Measurements from ENCODE around the gene SLC22A13.

Gene SLC22A13

GRCh38 chr3:38327335-38328009, 61.9 kb downstream of the SLC22A13 start:
- no peak overlapping the region for H3K27ac ChIP-seq
- no peak overlapping the region for H3K4me3 ChIP-seq (ENCODE audit: low read depth, low read length)
- H2AFZ ChIP-seq, result no peak overlapping the region
- no peak overlapping the region for H3K9ac ChIP-seq
- no peaks in the 10 kb centered on the region for H3K79me2 ChIP-seq
- no peaks in the 10 kb centered on the region for H3K36me3 ChIP-seq (ENCODE audit: control insufficient read depth, insufficient read depth, low read length)
- no peak overlapping the region for H3K4me2 ChIP-seq (ENCODE audit: low read length)
- H3K4me1 ChIP-seq, result no peaks in the 10 kb centered on the region
- TF ChIP-seq, protein P1, sequence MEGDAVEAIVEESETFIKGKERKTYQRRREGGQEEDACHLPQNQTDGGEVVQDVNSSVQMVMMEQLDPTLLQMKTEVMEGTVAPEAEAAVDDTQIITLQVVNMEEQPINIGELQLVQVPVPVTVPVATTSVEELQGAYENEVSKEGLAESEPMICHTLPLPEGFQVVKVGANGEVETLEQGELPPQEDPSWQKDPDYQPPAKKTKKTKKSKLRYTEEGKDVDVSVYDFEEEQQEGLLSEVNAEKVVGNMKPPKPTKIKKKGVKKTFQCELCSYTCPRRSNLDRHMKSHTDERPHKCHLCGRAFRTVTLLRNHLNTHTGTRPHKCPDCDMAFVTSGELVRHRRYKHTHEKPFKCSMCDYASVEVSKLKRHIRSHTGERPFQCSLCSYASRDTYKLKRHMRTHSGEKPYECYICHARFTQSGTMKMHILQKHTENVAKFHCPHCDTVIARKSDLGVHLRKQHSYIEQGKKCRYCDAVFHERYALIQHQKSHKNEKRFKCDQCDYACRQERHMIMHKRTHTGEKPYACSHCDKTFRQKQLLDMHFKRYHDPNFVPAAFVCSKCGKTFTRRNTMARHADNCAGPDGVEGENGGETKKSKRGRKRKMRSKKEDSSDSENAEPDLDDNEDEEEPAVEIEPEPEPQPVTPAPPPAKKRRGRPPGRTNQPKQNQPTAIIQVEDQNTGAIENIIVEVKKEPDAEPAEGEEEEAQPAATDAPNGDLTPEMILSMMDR (IDR thresholded peaks at IDR 0.05), result no peak
- no peaks in the 10 kb centered on the region for H3K27me3 ChIP-seq (ENCODE audit: control insufficient read depth, insufficient read depth, low read length)
- H3K9me3 ChIP-seq (ENCODE audit: control insufficient read depth, low read length), result no peaks in the 10 kb centered on the region

All from parathyroid adenoma (tissue), 2 donors.